Stimulated activated CD4-positive, alpha-beta T cell treated with anti-CD3 and anti-CD28 coated beads, TNF-alpha, amount 100 ng/mL, for 24 hours (primary cell): Measurements from ENCODE around the gene SLC6A16.
"Not testable (repeated sequence)": the region's sequence is repeated elsewhere in the genome, so short reads cannot be mapped to it uniquely, and the experiment has no call there.

Source experiments
- DNase-seq, 3 experiments: peaks; one replicate each; pipeline ENCODE4 v3.0.0-alpha.2; 2020; ENCODE audit warnings: low read depth in 3 of 3

SLC6A16 gene

DNA sequence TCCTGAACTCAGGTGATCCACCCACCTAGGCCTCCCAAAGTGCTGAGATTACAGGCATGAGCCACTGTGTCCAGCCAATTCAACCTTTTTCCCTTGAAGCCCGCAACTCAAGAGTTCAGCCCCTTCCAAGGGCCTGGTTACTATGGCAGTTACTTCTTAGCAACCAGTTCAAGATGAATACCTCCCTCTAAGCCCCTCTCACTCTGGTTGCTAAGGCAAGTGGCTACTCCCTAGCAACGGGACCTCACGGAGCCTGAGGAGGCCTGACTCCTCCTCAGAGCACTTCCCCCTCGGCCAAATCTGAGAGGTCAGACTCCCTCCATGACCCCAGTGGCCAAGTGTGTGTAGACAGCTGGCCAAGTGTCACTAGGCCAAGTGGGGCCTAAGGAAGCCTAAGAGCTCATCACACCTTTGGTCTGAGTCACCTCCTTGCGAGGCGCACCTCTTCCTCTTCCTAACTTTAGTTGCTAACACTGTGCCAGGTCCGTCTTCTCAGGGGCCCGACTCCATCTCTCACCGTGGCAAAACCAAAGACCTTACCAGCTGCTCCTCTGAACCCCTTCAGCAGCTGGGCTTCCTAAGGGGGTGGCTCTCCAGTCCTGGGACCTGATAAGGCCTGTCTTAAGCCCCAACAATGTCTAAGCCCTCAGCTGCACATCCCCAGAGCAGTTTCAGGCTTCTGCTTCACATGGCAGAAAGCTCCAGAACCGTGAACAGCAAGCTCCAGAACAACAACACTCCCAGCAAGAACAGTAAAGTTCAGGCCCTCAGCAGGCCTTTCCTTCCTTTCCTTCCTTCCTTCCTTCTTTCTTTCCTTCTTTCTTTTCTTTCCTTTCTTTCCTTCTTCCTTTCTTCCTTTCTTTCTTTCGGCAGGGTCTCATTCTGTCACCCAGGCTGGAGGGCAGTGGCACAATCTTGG lies 19.8 kb upstream of the SLC6A16 start:
- DNase-seq: no peak

DNA sequence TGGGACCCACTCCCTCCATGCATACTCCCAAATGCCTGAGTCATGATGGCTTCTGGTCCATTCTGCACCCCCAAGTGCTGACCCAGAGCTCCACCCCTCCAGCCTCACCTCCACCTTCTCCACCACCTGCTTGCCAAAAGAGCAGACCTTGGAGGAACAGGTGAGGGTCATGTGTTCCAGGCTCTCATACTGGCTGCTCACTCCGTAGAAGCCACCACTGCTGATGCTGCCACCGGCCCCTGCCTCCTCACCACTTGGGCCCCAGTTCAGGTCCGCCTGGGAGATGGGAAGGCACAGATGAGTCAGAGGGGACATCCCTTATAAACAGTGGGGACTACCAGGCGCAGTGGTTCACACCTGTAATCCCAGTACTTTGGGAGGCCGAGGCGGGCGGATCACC lies 18.1 kb upstream of the SLC6A16 start:
- no peak for DNase-seq

DNA sequence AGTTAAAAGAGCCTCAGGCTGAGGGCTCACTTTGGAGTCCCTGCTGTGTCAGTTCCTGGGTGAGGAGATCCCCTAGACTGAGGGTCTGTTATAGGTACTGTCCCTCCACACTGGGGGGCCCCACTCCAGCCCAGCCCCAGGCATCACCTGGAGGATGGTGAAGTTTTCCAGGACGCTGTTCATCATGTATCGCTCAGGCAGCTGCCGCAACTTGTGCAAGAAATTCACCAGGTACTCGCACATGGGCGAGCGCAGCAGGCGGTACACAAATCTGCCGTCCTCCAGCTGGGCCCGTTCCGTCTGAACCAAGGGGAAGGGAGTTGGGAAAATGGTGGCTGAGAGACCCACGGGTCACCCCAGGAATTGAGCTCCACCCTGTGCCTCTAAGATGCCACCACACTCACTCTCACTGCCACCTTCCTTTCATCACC lies 17.3 kb upstream of the SLC6A16 start:
- no peak for DNase-seq

DNA sequence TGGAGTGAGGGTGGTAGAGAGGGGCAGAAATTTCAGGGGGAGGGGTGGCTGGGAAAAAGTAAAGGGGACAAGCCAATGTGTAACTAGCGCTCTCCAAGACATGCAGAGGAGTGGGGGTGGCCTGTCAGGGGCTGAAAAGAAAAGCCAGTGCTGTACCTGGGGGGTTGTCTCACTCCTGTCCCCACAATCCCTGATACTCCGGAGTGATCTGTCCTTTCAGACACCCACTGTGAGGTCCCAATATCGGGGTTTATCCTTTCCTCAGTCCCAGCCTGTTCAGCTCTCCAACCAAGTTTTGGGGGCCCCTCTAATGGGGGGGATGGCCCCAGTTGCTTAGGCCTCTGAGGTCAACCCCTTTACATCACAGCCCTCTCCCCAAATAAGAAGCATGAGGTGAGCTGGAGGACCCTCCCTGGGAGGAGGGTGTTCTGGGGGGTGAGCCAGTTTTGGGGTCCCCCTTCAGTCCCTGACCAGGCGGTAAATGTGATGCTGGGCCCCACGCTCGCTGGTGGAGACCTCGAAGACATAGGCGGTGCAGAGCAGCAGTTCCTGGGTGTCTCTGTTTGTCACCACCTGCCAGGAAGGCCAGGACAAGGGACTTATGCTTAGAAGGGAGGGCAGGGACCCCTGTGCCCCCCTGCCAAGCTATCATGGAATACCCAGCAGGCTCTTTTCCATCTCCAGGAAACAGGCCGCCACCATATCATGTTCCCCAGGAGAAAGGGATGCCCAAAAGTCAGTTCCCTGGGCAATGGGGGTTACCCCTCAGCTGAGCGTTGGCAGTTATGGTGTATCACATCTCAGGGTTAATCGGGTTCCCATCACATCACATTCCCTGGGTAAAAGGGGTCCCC lies 16.1 kb upstream of the SLC6A16 start:
- DNase-seq: no peak

DNA sequence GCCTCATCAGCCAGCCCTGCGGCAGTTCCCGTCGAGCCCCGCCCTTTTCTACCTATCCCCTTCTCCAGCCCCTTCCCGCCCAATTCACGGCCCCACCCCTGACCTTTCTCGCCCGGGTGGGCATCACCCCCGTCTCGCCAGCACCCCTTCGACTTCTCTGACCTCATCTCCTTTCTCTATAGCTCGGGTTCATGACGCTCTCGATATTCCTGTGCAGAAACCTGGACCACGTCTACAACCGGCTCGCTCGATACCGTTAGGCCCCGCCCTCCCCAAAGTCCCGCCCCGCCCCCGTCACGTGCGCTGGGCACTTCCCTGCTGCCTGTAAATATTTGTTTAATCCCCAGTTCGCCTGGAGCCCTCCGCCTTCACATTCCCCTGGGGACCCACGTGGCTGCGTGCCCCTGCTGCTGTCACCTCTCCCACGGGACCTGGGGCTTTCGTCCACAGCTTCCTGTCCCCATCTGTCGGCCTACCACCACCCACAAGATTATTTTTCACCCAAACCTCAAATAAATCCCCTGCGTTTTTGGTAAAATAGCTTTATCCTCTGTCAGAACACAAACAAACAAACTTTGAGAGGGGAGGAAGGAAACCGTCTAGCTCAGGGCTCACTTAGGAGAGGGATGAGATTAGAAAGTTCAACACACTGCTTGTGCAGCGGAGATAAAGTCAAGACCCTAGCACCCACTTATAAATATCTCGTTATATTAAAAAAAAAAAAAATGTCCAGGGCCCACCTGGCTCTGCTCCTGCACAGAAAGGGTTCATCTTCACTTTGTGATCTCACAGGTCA lies 15.3 kb upstream of the SLC6A16 start:
- DNase-seq: no peak

DNA sequence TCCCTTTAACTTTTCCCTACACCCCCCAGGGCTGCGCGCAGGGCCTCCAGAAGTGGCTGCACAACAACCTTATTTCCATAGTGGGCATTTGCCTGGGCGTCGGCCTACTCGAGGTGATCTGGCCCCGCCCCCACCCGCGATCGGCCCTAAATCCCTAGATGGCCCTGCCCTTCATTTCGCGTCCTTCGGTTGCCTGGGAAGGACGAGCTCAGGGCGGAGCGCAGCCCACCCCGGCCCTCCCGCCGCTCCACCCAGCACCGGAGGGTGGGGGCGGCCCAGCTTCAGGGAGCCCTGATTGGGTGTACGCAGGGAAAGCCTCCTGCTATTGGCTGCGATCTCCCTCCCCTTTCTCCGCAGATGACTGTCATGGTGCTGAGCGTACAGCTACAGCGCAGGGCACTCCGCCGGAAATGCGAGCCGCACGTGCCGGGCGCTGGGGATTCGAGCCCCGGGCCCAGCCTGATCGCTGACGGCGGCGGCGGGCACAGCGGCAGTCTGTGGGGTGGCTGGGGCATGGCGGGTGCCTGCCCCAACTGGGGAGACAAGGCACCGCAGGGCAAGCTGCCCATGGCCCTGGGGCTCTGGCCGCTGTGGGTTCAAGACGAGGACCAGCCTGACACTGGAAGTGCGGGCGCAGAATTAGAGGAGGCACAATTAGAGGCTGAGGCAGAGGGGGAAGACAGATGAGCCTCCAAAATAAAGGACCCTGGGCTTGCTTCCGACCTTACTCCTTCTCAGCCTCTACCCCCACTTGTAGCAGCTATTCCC lies 14.5 kb upstream of the SLC6A16 start:
- DNase-seq: no peak

DNA sequence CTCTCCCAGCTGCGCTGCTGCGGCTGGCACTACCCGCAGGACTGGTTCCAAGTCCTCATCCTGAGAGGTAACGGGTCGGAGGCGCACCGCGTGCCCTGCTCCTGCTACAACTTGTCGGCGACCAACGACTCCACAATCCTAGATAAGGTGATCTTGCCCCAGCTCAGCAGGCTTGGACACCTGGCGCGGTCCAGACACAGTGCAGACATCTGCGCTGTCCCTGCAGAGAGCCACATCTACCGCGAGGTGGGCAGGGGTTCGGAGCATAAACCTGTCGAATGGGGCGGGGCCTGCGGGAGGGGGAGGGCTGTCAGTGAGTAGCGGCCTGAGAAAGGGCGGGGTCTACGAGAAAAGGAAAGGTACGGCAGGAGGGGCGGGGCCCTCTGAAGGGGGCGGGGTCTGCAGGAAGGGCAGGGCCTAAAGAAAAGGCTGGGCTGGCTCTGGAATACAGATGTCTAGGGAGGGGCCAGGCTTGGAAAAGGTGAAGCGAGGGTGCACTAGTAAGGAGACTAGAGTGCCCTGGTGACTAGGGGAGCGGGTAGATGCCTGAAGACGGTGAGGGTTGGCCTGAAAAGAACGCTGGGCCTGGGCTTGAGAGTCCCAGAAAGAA lies 13.8 kb upstream of the SLC6A16 start:
- DNase-seq: peak in 1 of 3 experiments; percentile 44

DNA sequence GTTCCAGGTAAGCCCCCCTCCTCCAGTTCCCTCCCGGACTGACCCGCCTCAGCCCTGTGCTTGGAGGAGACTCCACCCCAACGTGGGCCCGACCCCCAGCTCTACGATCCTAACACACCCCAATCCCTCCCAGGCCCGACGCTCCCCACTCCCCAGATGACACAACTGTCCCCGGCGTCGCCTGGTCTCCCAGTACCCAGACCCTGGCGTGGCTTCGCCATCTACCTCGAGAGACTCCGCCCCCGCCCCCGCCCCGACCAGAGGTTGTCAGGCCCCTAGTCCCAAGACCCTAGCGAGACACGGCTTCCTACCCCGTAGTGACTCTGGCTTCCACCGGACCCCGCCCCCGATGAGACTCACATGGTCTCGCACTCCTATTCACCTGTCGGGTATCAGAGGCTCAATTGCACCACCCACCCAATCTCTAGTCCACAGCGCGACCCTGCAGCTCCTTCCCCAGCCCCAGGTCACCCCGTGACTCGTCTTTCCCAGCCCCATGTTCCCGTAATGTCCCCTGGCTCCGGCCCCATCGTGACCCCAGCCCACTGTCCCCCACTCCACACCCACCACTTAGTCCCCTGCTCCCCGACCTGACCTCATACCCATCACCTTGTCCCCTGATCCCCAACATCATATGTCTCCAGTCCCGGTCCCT lies 13.2 kb upstream of the SLC6A16 start:
- DNase-seq: no peak

DNA sequence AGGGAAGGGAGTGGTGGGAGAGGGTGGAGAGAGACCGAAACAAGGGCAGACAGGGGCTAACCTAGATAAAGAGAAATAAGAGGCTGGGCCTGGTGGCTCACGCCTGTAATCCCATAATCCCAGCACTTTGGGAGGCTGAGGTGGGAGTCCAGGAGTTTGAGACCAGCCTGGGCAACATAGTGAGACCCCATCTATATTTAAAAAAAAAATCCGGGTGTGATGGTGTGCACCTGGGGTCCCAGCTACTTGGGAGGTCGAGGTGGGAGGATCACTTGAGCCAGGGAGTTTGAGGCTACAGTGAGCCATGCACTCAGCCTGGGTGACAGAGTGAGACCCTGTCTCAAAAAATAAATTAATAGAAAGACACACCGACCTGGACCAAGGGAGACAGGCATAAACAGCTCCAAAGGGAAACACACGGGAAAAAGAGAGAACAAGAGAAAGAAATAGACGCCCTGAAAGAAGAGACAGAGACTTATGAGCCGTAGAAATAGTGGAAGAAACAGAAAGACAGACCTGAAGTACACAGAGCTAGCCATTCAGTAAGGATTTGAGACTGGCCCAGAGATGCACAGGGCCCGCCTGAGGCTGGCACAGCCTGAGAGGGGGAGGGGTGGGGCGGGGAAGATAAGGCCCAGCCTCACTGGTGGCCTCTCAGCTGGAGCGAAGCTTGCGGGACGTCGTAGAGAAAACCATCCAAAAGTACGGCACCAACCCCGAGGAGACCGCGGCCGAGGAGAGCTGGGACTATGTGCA lies 12.5 kb upstream of the SLC6A16 start:
- no peak for DNase-seq

DNA sequence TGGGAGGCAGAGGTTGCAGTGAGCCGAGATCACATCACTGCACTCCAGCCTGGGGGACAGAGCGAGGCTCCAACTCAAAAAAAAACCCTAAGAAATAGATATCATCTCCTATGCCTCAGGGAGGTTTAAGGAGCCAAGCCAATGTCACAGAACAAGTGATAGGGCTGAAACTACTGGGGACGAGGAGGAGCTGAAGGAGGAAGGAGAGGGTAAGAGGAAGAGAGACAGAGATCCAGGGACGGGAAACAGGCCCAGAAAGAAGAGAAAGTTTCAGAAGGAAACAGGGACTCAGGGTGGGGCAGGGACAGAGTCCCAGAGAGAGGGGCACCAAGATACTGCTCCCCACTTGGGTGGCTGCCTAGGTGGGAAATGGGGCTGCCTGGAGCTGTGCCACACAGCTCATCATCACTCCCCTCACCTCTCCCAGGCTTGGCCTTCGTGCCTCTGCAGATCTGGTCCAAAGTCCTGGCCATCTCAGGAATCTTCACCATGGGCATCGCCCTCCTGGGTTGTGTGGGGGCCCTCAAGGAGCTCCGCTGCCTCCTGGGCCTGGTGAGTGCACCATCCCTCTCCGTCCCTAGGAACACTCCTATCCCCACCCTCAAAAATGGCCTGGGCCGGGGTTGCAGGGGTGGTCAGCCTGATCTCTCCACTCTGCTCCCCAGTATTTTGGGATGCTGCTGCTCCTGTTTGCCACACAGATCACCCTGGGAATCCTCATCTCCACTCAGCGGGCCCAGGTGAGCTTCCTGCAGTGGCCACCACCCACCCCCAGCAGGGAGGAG lies 11.7 kb upstream of the SLC6A16 start:
- DNase-seq: no peak

DNA sequence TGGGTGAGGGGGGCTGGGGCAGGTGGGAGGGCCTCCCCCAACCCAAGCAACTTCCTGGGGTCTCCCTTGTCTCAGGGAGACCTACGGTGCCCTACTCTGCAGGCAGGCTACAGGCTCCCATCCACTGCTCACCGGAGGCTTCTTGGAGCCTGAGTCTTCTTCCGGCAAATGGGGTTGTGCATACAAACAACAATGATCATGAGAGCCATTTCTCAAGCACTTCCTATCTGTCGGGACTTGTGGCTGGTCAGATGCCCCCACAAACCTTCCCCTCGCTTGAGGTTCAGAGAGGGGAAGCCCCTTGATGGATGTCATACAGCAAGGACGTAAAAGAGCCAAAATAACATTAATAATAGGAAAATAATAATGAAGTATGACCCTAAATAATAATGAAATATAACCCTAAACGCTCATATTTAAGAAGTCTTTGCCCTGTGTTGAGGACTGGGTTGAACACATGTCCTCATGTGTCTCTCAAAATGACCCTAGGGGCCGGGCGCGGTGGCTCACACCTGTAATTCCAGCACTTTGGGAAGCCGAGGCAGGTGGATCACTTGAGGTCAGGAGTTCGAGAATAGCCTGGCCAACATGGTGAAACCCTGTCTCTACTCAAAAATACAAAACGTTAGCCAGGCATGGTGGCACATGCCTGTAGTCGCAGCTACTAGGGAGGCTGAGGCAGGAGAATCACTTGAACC lies 10.9 kb upstream of the SLC6A16 start:
- DNase-seq: no peak

DNA sequence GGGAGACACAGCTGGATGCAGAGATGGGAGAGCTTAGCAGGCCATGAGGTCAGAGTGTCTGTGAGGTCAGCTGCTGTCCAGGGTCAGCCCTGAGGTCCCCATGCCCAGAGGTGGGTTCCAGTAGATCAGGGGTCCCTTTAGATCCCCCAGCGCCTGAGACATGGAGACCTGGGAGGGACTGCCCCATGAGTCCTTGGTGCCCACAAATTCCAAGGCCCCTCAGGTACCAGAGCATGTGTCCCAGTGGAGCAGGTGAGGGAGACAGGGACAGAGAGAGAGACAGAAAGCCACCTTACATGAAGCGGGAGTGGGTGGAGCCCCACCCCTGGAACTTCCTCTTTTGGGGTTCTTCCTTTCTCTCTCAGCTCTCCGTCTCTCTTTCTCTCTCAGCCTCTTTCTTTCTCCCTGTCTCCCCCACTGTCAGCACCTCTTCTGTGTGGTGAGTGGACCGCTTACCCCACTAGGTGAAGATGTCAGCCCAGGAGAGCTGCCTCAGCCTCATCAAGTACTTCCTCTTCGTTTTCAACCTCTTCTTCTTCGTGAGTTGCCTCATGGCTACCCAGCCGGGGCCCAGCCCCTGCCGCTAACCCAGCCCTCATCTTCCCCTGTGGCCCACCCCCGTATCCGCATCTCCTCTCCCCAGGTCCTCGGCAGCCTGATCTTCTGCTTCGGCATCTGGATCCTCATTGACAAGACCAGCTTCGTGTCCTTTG lies 10.2 kb upstream of the SLC6A16 start, which contains the start of gene CD37:
Gene CD37 (plus strand): TSS at position 336 of the 713 bp plus-strand sequence. CDS start 135 bp downstream, at position 471.
- DNase-seq: peak in 1 of 3 experiments; percentile 50

DNA sequence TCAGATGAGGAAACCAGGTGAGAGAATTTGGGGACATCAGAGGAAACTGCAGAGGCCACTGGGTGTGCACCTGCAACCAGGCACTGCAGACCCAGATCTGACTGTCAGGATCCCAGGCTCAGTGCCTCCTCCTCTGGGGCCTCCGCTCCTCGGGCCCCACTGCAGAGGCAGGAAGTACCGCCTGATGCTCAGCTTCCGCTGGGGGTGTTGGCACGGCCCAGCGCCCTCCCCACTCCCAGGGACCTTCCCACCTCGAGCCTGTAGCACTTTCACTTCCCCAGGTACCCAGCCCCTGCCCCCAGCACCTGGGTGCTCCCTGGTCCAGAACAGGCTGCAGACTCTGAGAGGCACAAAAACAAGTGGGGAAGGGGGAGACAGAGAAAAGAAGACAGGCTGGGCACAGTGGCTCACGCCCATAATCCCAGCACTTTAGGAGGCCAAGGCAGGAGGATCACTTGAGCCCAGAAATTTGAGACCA lies 8.9 kb upstream of the SLC6A16 start:
- peak in 2 of 3 experiments; percentile 48 to 63 for DNase-seq

DNA sequence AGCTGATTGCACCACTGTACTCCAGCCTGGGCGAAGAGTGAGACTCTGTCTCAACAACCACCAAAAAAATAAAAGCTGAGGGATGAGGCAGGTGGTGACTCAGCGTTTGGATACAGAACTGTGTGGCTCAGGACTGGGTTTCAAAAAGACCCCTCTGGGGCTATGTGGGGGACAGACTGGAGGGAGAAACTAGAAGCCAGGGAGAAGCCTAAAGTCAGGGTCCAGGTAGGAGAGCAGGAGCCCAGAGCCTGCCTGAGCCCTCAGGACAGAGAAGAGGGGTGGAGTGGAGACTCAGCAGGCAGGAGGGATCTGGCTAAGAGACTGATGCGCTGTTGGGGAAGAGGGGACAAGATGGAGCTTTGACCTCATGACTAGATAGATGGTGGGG lies 8.4 kb upstream of the SLC6A16 start:
- no peak for DNase-seq

DNA sequence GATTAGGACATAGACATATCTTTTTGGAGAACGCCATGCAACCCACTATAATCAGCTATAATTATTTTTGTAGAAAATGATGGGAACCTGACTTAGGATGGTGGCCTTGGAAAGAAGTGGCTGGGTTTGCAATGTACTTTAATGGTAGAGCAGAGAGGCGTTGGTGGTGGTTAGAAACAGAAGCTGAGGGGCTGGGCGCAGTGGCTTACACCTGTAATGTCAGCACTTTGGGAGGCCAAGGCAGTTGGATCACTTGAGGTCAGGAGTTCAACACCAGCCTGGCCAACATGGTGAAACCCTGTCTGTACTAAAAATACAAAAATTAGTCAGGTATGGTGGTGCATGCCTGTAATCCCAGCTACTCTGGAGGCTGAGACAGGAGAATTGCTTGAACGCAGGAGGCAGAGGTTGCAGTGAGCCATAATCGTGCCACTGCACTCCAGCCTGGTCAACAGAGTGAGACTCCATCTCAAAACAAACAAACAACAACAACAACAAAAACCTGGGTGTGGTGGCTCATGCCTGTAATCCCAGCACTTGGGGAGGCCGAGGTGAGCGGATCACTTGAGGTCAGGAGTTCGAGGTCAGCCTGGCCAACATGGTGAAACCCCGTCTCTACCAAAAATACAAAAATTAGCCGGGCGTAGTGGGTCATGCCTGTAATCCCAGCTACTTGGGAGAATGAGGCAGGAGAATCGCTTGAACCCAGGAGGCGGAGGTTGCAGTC lies 7.9 kb upstream of the SLC6A16 start:
- DNase-seq: not testable (repeated sequence)

DNA sequence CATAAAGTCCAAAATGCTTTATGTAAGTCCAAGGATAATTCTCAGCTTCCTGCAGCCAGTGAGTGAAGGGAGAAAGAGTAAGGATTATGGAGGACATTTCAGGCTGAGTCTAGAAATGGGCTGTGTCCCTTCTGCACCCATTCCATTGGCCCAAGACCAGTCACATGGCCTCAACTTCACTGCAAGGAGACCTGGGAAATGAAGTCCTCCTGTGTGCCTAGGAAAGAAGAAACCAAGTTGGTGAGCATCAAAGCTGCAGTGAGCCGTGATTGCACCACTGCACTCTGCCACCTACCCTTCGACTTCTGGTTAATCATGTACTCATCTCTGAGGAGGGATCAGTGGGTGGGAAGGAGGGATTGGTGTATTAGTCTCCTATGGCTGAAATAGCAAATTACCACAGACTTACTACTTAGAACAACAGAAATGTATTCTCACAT lies 6.6 kb upstream of the SLC6A16 start:
- DNase-seq: peak in 2 of 3 experiments; percentile 45 to 47
